GM19463 (cell line): Measurements from ENCODE around the gene RSPRY1.
"Not testable (repeated sequence)": the region's sequence is repeated elsewhere in the genome, so short reads cannot be mapped to it uniquely, and the experiment has no call there.

ENCODE experiments used
- ATAC-seq: cut with Tn5 transposase; IDR thresholded peaks from one replicate; pipeline ENCODE4 v1.9.1; 2021; ENCODE audit warnings: mild to moderate bottlenecking, moderate library complexity; ENCODE audit not compliant: unreplicated experiment

Gene RSPRY1

GRCh38 chr16:57252148-57252721, 66.1 kb downstream of the RSPRY1 start:
- no peak for ATAC-seq

- no peak for ATAC-seq
These were observed 67.3 kb downstream of the RSPRY1 start for GRCh38 chr16:57253466-57253865.

GRCh38 chr16:57255686-57256415, 69.7 kb downstream of the RSPRY1 start:
- ATAC-seq: no peak

- no peak for ATAC-seq
These were observed 70.7 kb downstream of the RSPRY1 start for GRCh38 chr16:57256601-57257395.

GRCh38 chr16:57257455-57258070, 71.4 kb downstream of the RSPRY1 start:
- ATAC-seq: no peak

GRCh38 chr16:57258226-57258909, 72.2 kb downstream of the RSPRY1 start:
- no peak for ATAC-seq

GRCh38 chr16:57258910-57259475, 72.9 kb downstream of the RSPRY1 start:
- ATAC-seq: no peak

- peak; percentile 66 for ATAC-seq
These were observed 74.3 kb downstream of the RSPRY1 start for GRCh38 chr16:57260294-57260929.

- no peak for ATAC-seq
These were observed 75.7 kb downstream of the RSPRY1 start for GRCh38 chr16:57261806-57262205.

GRCh38 chr16:57262841-57263540, 76.9 kb downstream of the RSPRY1 start:
- no peak for ATAC-seq

GRCh38 chr16:57263541-57264351, 77.6 kb downstream of the RSPRY1 start:
- ATAC-seq: no peak

GRCh38 chr16:57264381-57264780, 78.3 kb downstream of the RSPRY1 start:
- ATAC-seq: no peak

- ATAC-seq: no peak
These were observed 78.8 kb downstream of the RSPRY1 start for GRCh38 chr16:57264950-57265371.

GRCh38 chr16:57265850-57266530, 79.9 kb downstream of the RSPRY1 start:
- no peak for ATAC-seq

GRCh38 chr16:57266531-57267260, 80.6 kb downstream of the RSPRY1 start:
- no peak for ATAC-seq

GRCh38 chr16:57267343-57267742, 81.2 kb downstream of the RSPRY1 start:
- ATAC-seq: not testable (repeated sequence)
